Kidney (tissue), 14 donors: Measurements from ENCODE around the gene PLEKHG1. TPM values are rescaled to one million over a fixed set of nuclear protein-coding genes. Genes with fewer than 3 reads are reported as not detected.

Source experiments
- DNase-seq, 5 donors: peaks; one replicate each; pipeline ENCODE4 v3.0.0-alpha.2; 2013 to 2020
- FAIRE-seq: peaks from 2 replicates; lab custom pipeline; 2012; peaks lifted over from hg19 to GRCh38; lab: Jason Lieb, UNC
- H3K27ac ChIP-seq, 2 donors: one replicate each; pipeline ENCODE4 v1.7.0; 2013; ENCODE audit warnings: low read depth in 2 of 2, low read length in 2 of 2, inconsistent platforms in 1 of 2
- H3K27me3 ChIP-seq: one replicate; pipeline ENCODE4 v1.7.1; 2013; ENCODE audit warnings: low read length, inconsistent platforms; ENCODE audit not compliant: control insufficient read depth, insufficient read depth
- H3K36me3 ChIP-seq, 3 donors: one replicate each; pipeline versions ENCODE4 v1.7.0 to v1.7.1; 2013; ENCODE audit warnings: low read length in 3 of 3, control low read depth in 1 of 3, inconsistent platforms in 1 of 3; ENCODE audit not compliant: insufficient read depth in 3 of 3, control insufficient read depth in 2 of 3
- H3K4me1 ChIP-seq, 3 donors: one replicate each; pipeline versions ENCODE4 v1.7.0 to v1.7.1; 2013; ENCODE audit warnings: low read length in 3 of 3, inconsistent platforms in 1 of 3, low read depth in 1 of 3; ENCODE audit not compliant: control insufficient read depth in 2 of 3, insufficient read depth in 2 of 3
- H3K4me3 ChIP-seq, 3 donors: one replicate each; pipeline versions ENCODE4 v1.7.0 to v1.8.1; 2013; ENCODE audit warnings: low read length in 3 of 3, control low read depth in 1 of 3, inconsistent platforms in 1 of 3
- H3K9ac ChIP-seq, 3 donors: one replicate each; pipeline versions ENCODE4 v1.7.0 to v1.7.1; 2013; ENCODE audit warnings: low read length in 3 of 3, control low read depth in 1 of 3, inconsistent platforms in 1 of 3
- H3K9me3 ChIP-seq, 3 donors: one replicate each; pipeline versions ENCODE4 v1.7.0 to v1.7.1; 2013; ENCODE audit warnings: low read length in 3 of 3, control low read depth in 1 of 3, inconsistent platforms in 1 of 3; ENCODE audit not compliant: control insufficient read depth in 2 of 3, insufficient read depth in 1 of 3
- intact Hi-C: fragments of 100-400 bp; cut with DNase I; formaldehyde crosslinking; loops from one replicate; pipeline ENCODE4 v1.11.1; 2022
- polyA plus RNA-seq: library from polyadenylated mRNA; stranded (reverse); fragments of 350-450 nt; fragmentation: Illumina TruSeq; extraction: RNeasy Lipid Tissue Mini Kit (QIAGEN cat#74804); gene quantifications from one replicate; pipeline ENCODE4 v1.2.3, GENCODE V29; 2014; ENCODE audit warnings: low read depth, low replicate concordance; ENCODE audit not compliant: insufficient read depth
- total RNA-seq: library from RNA; stranded (reverse); fragmentation: NEBNext Ultra II Directional; extraction: Animal tissue kit (Norgen Biotek cat#: 25700); gene quantifications from one replicate; pipeline ENCODE4 v1.2.1, GENCODE V29; 2021
- TF ChIP-seq, protein P1 (sequence below): IDR thresholded peaks from 3 replicates; pipeline ENCODE4 v1.5.1; 2012; ENCODE audit warnings: mild to moderate bottlenecking, moderate library complexity, borderline replicate concordance; ENCODE audit not compliant: insufficient read depth; ENCODE audit errors: extremely low read depth
- donor health status: control.
- donor health status: control.
- donor health status: control.
- donor health status: control.
- donor health status: control.
- donor health status: DM: yes; HTN: yes; CAD: no.
- donor health status: Normal renal cell carcinoma (clear cell type).

Gene PLEKHG1
- total and polyA plus RNA-seq, 2 donors from 2014 or later, result 2.8 to 58.7 TPM

DNA sequence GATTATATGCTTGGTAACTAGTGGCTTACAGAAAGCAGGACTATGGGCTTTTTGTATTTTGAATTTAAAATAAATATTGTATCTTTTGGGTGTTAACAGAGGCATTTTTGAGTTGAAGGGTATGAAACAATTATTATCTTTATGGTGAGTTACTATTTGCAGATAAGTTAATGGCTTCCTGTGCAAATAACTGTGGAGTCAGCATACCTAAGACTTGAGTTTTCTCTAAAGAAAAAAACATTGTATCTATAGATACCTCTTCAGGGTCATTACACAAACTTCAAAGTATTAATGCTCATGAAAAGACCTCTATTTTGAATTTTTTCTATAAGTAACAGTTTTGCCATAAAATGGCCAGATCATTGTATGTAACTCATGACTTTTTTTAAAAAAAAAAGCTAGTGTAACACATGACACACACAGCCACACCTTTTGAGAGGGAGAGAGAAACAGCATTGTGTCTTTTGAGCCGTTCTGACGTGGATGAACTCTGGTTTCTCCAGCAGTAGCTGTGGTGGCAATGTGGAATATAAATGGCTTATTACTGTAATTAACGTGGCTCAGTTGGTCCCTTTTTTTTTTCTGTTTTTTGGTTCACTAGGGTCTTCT, 36.3 kb downstream of the PLEKHG1 start:
- H3K4me1 ChIP-seq, result peaks cover 18 to 38% (median 25%) of the 10 kb centered on the region in 3 donors
- H3K27ac ChIP-seq, result no peak overlapping the region
- no peaks in the 10 kb centered on the region for H3K27me3 ChIP-seq
- intact Hi-C loops, result no loop called here
- H3K9ac ChIP-seq, result no peak overlapping the region
- H3K36me3 ChIP-seq, result no peaks in the 10 kb centered on the region
- no peaks in the 10 kb centered on the region for H3K9me3 ChIP-seq
- no peak for DNase-seq
- FAIRE-seq, result no peak
- TF ChIP-seq, protein P1, sequence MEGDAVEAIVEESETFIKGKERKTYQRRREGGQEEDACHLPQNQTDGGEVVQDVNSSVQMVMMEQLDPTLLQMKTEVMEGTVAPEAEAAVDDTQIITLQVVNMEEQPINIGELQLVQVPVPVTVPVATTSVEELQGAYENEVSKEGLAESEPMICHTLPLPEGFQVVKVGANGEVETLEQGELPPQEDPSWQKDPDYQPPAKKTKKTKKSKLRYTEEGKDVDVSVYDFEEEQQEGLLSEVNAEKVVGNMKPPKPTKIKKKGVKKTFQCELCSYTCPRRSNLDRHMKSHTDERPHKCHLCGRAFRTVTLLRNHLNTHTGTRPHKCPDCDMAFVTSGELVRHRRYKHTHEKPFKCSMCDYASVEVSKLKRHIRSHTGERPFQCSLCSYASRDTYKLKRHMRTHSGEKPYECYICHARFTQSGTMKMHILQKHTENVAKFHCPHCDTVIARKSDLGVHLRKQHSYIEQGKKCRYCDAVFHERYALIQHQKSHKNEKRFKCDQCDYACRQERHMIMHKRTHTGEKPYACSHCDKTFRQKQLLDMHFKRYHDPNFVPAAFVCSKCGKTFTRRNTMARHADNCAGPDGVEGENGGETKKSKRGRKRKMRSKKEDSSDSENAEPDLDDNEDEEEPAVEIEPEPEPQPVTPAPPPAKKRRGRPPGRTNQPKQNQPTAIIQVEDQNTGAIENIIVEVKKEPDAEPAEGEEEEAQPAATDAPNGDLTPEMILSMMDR, result no peak
- no peak overlapping the region for H3K4me3 ChIP-seq

DNA sequence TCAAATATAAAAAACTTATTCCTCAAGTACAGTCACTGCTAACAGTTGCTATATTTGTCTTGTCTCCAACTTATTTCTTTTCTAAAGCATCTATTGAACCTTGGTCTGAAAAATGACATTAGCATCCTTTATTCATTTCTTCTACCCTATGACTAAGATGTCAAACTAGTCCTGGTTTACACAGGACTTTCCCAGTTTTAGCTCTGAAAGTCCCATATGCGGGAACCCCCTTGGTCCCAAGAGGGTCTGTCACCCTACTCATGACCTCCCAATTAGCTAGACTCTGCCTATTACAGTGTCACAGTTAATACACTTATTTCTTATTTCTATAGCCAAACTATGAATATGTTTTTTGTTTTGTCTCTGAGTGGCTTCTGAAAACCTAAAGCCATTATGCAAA, 37.1 kb downstream of the PLEKHG1 start:
- FAIRE-seq (no peak), DNase-seq (no peak)
- no peaks in the 10 kb centered on the region for H3K27me3 ChIP-seq
- no peaks in the 10 kb centered on the region for H3K9me3 ChIP-seq
- no peak overlapping the region for H3K27ac ChIP-seq
- TF ChIP-seq, protein P1, result no peak
- H3K36me3 ChIP-seq, result no peaks in the 10 kb centered on the region
- no peak overlapping the region for H3K9ac ChIP-seq
- peaks cover 21 to 33% (median 23%) of the 10 kb centered on the region in 3 donors for H3K4me1 ChIP-seq
- H3K4me3 ChIP-seq, result no peak overlapping the region
- intact Hi-C loops, result no loop called here

DNA sequence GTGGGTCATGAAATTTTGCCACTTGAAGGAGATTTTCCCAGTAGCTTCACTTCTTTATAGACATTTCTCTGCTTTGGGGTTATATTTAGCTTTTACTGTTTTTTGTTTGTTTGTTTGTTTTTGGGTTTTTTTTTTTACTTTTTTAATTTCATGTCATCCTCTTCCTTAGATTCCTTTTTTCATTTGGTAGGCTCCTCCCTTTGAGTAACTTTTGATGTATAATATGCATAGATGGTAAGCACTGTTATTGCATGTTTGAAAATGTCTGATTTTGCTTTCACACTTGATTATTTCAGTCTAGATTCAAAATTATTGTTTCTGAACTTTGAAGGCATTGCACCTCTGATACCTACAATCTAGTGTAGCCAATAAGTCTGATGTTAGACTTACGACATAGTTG, 37.6 kb downstream of the PLEKHG1 start:
- Histone ChIP-seq H3K4me3 (no peak overlapping the region), H3K9me3 (no peaks in the 10 kb centered on the region), H3K27me3 (no peaks in the 10 kb centered on the region), H3K4me1 (peaks cover 19 to 29% (median 23%) of the 10 kb centered on the region in 3 donors), H3K9ac (no peak overlapping the region), H3K36me3 (no peaks in the 10 kb centered on the region), H3K27ac (no peak overlapping the region)
- FAIRE-seq (no peak), DNase-seq (no peak)
- intact Hi-C loops, result no loop called here
- TF ChIP-seq, protein P1, result no peak

DNA sequence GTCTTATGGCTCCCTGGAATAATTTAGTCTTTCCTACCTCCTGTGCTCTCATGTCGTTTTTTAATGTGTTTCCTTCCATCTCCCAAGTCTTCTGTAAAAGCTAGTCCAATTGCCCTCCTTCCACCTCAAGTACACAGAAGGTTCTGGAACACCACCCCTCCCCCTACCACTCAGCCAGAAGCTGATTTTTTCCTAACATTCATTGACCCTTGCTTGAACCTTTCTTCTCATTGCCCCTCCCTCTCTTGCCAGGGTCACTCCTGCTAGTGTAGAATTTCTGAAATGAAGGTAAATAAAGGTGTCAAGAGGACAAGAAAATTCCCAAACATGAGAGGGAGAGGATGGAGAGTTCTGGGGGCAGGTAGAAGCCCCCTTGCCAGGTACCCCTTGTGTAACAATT, 38.6 kb downstream of the PLEKHG1 start:
- no peak overlapping the region for H3K27ac ChIP-seq
- FAIRE-seq, result no peak
- H3K36me3 ChIP-seq, result no peaks in the 10 kb centered on the region
- TF ChIP-seq, protein P1, result no peak
- no peak overlapping the region for H3K9ac ChIP-seq
- no peak overlapping the region for H3K4me3 ChIP-seq
- H3K9me3 ChIP-seq, result no peaks in the 10 kb centered on the region
- peak in 2 of 5 donors; percentile 32 to 63 for DNase-seq
- peaks cover 18 to 22% (median 21%) of the 10 kb centered on the region in 3 donors for H3K4me1 ChIP-seq
- H3K27me3 ChIP-seq, result no peaks in the 10 kb centered on the region
- intact Hi-C loops, result no loop called here
